ENCODE data around the gene CCDC78. TPM values are rescaled to one million over a fixed set of nuclear protein-coding genes. Genes with fewer than 3 reads are reported as not detected.

Gene CCDC78
- total RNA-seq, 1 experiment from 2014 or later, result 20.2 TPM

DNA sequence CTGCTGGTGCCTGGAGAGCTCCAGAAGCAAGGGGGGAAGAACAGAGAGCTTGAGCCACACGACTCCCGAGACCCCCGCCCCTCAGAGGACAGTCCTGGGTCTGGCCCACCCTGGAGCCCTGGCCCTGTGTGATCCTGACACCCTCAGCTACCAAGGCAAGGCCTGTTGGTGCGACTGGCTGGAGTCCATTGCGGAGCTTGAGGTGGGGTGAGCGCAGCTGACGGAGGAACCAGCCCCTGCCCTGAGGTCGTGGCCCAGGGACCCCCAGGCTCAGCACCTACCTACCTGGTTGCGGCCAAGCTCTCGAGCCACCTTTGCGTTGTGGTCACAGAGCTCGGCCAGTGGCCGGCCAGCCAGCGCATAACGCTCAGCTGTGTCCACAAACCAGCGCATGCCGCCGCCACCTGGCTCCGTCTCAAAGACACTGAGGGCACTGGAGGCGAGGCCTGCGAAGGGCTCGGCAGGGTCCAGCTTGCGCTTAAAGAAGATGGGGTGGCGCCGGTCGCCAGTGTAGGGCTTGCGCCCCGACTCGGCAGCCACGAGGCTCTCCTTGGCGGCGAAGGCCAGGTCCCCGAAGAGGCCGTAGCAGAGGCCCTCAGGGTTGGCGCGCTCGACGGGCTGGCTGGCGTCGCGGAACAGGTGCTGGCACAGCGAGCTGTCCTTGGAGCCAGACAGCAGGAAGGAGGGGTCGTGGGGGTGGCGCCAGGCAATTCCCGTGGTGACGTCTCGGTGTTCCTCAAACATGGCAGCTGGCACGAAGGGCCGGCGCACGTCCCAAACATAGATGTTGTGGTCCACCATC, 39.6 kb downstream of the CCDC78 start:
- TF ChIP-seq ZNF263 (CRISPR knock-in tag; IDR thresholded peaks at IDR 0.05; ENCODE audit: low read depth) (no peak), CBFB (CRISPR knock-in tag; IDR thresholded peaks at IDR 0.05; ENCODE audit: low read depth) (no peak), ETV6 (CRISPR knock-in tag; IDR thresholded peaks at IDR 0.05) (no peak), NR3C1 (CRISPR knock-in tag; conservative IDR thresholded peaks at IDR 0.05; ENCODE audit: low read depth) (no peak), TEAD4 (CRISPR knock-in tag; IDR thresholded peaks at IDR 0.05) (no peak)
- TF ChIP-seq, protein P1, sequence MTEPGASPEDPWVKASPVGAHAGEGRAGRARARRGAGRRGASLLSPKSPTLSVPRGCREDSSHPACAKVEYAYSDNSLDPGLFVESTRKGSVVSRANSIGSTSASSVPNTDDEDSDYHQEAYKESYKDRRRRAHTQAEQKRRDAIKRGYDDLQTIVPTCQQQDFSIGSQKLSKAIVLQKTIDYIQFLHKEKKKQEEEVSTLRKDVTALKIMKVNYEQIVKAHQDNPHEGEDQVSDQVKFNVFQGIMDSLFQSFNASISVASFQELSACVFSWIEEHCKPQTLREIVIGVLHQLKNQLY (CRISPR knock-in tag; IDR thresholded peaks at IDR 0.05), result no peak
- TF ChIP-seq, protein P2, sequence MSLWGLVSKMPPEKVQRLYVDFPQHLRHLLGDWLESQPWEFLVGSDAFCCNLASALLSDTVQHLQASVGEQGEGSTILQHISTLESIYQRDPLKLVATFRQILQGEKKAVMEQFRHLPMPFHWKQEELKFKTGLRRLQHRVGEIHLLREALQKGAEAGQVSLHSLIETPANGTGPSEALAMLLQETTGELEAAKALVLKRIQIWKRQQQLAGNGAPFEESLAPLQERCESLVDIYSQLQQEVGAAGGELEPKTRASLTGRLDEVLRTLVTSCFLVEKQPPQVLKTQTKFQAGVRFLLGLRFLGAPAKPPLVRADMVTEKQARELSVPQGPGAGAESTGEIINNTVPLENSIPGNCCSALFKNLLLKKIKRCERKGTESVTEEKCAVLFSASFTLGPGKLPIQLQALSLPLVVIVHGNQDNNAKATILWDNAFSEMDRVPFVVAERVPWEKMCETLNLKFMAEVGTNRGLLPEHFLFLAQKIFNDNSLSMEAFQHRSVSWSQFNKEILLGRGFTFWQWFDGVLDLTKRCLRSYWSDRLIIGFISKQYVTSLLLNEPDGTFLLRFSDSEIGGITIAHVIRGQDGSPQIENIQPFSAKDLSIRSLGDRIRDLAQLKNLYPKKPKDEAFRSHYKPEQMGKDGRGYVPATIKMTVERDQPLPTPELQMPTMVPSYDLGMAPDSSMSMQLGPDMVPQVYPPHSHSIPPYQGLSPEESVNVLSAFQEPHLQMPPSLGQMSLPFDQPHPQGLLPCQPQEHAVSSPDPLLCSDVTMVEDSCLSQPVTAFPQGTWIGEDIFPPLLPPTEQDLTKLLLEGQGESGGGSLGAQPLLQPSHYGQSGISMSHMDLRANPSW (CRISPR knock-in tag; conservative IDR thresholded peaks at IDR 0.05; ENCODE audit: low read depth), result no peak
- TF ChIP-seq, protein P3, sequence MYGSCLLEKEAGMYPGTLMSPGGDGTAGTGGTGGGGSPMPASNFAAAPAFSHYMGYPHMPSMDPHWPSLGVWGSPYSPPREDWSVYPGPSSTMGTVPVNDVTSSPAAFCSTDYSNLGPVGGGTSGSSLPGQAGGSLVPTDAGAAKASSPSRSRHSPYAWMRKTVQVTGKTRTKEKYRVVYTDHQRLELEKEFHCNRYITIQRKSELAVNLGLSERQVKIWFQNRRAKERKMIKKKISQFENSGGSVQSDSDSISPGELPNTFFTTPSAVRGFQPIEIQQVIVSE (CRISPR knock-in tag; IDR thresholded peaks at IDR 0.05; ENCODE audit: borderline replicate concordance), result no peak
- TF ChIP-seq, protein P4, sequence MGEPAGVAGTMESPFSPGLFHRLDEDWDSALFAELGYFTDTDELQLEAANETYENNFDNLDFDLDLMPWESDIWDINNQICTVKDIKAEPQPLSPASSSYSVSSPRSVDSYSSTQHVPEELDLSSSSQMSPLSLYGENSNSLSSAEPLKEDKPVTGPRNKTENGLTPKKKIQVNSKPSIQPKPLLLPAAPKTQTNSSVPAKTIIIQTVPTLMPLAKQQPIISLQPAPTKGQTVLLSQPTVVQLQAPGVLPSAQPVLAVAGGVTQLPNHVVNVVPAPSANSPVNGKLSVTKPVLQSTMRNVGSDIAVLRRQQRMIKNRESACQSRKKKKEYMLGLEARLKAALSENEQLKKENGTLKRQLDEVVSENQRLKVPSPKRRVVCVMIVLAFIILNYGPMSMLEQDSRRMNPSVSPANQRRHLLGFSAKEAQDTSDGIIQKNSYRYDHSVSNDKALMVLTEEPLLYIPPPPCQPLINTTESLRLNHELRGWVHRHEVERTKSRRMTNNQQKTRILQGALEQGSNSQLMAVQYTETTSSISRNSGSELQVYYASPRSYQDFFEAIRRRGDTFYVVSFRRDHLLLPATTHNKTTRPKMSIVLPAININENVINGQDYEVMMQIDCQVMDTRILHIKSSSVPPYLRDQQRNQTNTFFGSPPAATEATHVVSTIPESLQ (CRISPR knock-in tag; IDR thresholded peaks at IDR 0.05), result no peak
- TF ChIP-seq, protein P5, sequence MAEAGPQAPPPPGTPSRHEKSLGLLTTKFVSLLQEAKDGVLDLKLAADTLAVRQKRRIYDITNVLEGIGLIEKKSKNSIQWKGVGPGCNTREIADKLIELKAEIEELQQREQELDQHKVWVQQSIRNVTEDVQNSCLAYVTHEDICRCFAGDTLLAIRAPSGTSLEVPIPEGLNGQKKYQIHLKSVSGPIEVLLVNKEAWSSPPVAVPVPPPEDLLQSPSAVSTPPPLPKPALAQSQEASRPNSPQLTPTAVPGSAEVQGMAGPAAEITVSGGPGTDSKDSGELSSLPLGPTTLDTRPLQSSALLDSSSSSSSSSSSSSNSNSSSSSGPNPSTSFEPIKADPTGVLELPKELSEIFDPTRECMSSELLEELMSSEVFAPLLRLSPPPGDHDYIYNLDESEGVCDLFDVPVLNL (CRISPR knock-in tag; IDR thresholded peaks at IDR 0.05; ENCODE audit: borderline replicate concordance, low read depth), result no peak
- TF ChIP-seq, protein P6, sequence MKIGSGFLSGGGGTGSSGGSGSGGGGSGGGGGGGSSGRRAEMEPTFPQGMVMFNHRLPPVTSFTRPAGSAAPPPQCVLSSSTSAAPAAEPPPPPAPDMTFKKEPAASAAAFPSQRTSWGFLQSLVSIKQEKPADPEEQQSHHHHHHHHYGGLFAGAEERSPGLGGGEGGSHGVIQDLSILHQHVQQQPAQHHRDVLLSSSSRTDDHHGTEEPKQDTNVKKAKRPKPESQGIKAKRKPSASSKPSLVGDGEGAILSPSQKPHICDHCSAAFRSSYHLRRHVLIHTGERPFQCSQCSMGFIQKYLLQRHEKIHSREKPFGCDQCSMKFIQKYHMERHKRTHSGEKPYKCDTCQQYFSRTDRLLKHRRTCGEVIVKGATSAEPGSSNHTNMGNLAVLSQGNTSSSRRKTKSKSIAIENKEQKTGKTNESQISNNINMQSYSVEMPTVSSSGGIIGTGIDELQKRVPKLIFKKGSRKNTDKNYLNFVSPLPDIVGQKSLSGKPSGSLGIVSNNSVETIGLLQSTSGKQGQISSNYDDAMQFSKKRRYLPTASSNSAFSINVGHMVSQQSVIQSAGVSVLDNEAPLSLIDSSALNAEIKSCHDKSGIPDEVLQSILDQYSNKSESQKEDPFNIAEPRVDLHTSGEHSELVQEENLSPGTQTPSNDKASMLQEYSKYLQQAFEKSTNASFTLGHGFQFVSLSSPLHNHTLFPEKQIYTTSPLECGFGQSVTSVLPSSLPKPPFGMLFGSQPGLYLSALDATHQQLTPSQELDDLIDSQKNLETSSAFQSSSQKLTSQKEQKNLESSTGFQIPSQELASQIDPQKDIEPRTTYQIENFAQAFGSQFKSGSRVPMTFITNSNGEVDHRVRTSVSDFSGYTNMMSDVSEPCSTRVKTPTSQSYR (CRISPR knock-in tag; IDR thresholded peaks at IDR 0.05), result no peak
- TF ChIP-seq, protein P7, sequence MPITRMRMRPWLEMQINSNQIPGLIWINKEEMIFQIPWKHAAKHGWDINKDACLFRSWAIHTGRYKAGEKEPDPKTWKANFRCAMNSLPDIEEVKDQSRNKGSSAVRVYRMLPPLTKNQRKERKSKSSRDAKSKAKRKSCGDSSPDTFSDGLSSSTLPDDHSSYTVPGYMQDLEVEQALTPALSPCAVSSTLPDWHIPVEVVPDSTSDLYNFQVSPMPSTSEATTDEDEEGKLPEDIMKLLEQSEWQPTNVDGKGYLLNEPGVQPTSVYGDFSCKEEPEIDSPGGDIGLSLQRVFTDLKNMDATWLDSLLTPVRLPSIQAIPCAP (CRISPR knock-in tag; IDR thresholded peaks at IDR 0.05), result no peak
- TF ChIP-seq, protein P8, sequence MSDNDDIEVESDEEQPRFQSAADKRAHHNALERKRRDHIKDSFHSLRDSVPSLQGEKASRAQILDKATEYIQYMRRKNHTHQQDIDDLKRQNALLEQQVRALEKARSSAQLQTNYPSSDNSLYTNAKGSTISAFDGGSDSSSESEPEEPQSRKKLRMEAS (CRISPR knock-in tag; IDR thresholded peaks at IDR 0.05), result no peak
- no peak for DNase-seq (ENCODE audit: low spot score)
- H3K4me3 Mint-ChIP-seq, result no peak overlapping the region
- POLR2A ChIA-PET, result no interaction called here
- H3K36me3 Mint-ChIP-seq, result peaks cover 17% of the 10 kb centered on the region
- CTCF ChIA-PET, result interaction anchor here (0.7 to 1.7 kb wide), 12 partner anchors 8 to 168 kb away, joined by 3 to 12 read pairs (median 4); partner anchors contain the start of genes CHTF18, RHBDL1, RHOT2 and RPUSD1
- peaks cover 13% of the 10 kb centered on the region for H3K4me1 Mint-ChIP-seq
- H3K27ac Mint-ChIP-seq, result no peak overlapping the region
- peaks cover 9% of the 10 kb centered on the region for H3K27me3 Mint-ChIP-seq (ENCODE audit: low read depth)
- no peak for ATAC-seq
- H3K9me3 Mint-ChIP-seq, result no peaks in the 10 kb centered on the region

Measured in WTC11 (cell line).